Activated T-cell treated with anti-CD3 and anti-CD28 coated beads, Interleukin-2, amount 50 U/mL, for 4 hours (primary cell): ENCODE results near the gene BLOC1S5. TPM values are rescaled to one million over a fixed set of nuclear protein-coding genes. Genes with fewer than 3 reads are reported as not detected.
A peak's percentile ranks its signal among the peaks of the same experiment; 100 is the strongest.

Experiments
- ATAC-seq, 2 donors: fragments of 200-7000 bp; cut with Tn5 transposase; one replicate each; pipeline ENCODE4 v1.10.0; 2021
- DNase-seq: peaks from one replicate; pipeline ENCODE4 v3.0.0-alpha.2; 2020
- H3K27me3 Mint-ChIP-seq: one replicate; pipeline ENCODE4 v1.8.0; 2021; ENCODE audit warnings: low read depth, mixed read lengths
- H3K36me3 Mint-ChIP-seq: one replicate; pipeline ENCODE4 v1.8.0; 2022; ENCODE audit warnings: mixed read lengths; ENCODE audit not compliant: insufficient read depth
- H3K4me1 Mint-ChIP-seq: one replicate; pipeline ENCODE4 v1.8.0; 2021; ENCODE audit warnings: low read depth, mixed read lengths
- H3K4me3 Mint-ChIP-seq: one replicate; pipeline ENCODE4 v1.8.0; 2021; ENCODE audit warnings: mild to moderate bottlenecking, moderate library complexity, mixed read lengths
- H3K9me3 Mint-ChIP-seq: one replicate; pipeline ENCODE4 v1.8.0; 2021; ENCODE audit warnings: mixed read lengths
- total RNA-seq, 3 donors: library from RNA; stranded (reverse); gene quantifications; one replicate each; pipeline ENCODE4 v1.2.1, GENCODE V29; 2021

The BLOC1S5 gene, protein sequence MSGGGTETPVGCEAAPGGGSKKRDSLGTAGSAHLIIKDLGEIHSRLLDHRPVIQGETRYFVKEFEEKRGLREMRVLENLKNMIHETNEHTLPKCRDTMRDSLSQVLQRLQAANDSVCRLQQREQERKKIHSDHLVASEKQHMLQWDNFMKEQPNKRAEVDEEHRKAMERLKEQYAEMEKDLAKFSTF
- 10 to 100 TPM; 11.2 to 15.2 (median 15.0) TPM for total RNA-seq

DNA sequence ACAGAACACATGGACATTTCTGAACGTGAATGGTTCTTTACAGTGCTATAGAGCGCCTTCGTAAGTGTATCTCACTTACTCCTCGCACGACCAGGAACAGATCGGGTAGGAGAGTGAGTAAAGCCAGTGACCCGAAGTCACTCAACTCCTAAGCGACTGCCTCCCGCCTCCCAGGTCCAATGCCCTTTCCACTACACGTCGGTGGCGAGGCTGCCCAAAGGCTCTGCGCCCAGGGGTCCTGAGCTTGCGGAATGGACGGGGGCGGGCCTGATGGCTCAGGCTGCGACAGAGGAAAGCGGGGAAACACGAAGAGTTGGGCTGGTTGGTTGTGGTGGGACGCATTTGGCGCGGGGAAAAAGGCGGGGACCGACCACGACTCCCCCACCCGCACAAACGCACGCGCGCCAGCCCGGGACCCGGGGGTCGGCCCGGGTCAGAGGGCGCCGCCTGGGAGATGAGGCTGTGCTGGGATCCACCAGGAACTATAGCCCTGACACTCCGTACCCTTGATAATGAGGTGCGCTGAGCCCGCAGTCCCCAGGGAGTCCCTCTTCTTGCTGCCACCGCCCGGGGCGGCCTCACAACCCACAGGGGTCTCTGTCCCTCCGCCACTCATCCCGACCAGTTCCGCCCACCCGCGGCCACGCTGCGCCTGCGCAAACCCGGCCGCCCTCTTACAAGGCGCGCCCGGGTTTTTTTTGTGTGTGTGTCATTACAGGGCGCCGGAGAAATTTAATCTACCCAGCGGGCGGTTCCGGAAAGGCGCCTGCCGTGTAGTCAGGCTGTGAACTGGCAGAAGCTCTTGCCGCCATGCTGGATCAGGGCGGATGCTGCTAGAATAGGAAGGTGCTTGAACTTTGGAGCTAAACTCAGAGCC, at the start of gene BLOC1S5:
Gene BLOC1S5 (minus strand): TSS at position 629 of the 877 bp plus-strand sequence. CDS start 13 bp downstream, at position 616.
- Mint-ChIP-seq H3K36me3 (peaks cover 11% of the 10 kb centered on the region), H3K4me1 (peaks cover 25% of the 10 kb centered on the region), H3K27me3 (no peaks in the 10 kb centered on the region), H3K9me3 (no peaks in the 10 kb centered on the region), H3K4me3 (peak within 1 kb of the TSS; percentile 95)
- peak; percentile 95 for DNase-seq
- ATAC-seq = peak; percentile 90 to 93

DNA sequence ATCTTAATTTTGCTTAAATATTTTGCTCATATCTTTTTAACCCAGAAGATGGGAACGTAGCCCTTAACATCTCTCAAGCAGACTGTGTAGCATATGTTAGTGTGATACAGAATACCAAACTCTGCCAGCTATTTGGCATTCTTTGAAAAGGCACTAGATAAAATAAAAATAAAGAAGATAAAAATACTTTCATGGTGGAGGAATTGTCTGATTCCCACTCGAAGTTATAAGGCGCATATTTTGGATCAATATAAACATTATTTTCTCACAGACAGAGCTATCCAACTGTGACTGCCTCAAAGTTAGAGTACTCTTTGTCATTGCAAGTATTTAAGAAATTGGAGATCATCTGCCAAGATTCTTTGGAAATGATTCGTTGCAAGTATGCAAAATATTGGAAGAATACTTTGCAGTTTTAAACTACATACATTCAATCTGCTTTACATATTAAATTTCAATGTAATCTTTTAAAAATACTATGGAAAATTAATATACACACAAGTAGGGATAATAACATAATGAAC, 49.0 kb upstream of the BLOC1S5 start:
- H3K27me3 Mint-ChIP-seq = peaks cover 23% of the 10 kb centered on the region
- ATAC-seq (no peak), DNase-seq (no peak)
- H3K4me3 Mint-ChIP-seq = no peak overlapping the region
- no peaks in the 10 kb centered on the region for H3K9me3 Mint-ChIP-seq
- H3K4me1 Mint-ChIP-seq = no peaks in the 10 kb centered on the region
- H3K36me3 Mint-ChIP-seq = no peaks in the 10 kb centered on the region

DNA sequence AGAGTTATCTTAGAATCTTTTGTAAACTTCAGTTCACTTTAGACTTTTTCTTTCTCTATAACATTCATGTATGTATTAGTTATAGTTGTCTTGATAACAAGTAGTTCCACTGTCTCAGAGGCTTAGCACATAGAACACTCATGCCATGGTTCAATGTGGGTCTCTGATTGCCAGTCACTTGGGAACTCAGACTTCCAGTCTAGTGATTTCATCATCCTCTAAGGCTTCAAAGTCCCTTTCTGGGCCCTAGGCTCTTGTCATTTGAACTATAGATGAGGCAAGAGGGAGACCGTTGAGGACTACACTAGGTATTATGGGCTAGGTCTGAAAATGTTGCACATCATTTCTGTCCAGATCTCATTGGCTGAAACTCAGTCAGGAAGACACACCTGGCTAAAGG, 46.5 kb upstream of the BLOC1S5 start:
- ATAC-seq (no peak), DNase-seq (no peak)
- no peak overlapping the region for H3K4me3 Mint-ChIP-seq
- peaks cover 39% of the 10 kb centered on the region for H3K27me3 Mint-ChIP-seq
- H3K4me1 Mint-ChIP-seq = no peaks in the 10 kb centered on the region
- H3K36me3 Mint-ChIP-seq = no peaks in the 10 kb centered on the region
- H3K9me3 Mint-ChIP-seq = no peaks in the 10 kb centered on the region

DNA sequence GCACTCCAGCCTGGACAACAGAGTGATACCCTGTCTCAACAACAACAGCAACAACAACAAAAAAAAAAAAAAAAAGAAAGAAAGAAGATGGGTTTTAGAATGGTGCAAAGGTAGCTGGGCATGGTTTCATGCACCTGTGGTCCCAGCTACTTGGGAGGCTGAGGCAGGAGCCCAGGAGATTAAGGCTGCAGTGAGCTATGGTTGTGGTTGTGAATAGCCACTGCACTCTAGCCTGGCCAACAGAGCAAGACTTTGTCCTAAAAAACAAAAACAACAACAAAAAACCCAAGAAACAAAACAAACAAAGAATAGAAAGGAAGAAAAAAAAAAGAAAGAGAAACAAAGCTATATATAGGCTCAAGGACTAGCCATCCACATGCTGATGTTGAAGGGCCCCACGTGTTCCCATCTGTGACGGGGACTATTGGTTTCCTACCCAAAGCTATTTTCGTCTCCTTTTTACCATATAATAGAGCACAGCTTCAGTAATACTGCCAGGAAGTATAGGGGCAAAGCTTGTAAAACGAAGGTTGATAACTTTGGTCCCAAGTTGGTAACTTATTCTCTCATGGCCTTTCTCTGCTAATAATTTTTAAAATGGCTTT, 46.0 kb upstream of the BLOC1S5 start:
- H3K36me3 Mint-ChIP-seq = no peaks in the 10 kb centered on the region

DNA sequence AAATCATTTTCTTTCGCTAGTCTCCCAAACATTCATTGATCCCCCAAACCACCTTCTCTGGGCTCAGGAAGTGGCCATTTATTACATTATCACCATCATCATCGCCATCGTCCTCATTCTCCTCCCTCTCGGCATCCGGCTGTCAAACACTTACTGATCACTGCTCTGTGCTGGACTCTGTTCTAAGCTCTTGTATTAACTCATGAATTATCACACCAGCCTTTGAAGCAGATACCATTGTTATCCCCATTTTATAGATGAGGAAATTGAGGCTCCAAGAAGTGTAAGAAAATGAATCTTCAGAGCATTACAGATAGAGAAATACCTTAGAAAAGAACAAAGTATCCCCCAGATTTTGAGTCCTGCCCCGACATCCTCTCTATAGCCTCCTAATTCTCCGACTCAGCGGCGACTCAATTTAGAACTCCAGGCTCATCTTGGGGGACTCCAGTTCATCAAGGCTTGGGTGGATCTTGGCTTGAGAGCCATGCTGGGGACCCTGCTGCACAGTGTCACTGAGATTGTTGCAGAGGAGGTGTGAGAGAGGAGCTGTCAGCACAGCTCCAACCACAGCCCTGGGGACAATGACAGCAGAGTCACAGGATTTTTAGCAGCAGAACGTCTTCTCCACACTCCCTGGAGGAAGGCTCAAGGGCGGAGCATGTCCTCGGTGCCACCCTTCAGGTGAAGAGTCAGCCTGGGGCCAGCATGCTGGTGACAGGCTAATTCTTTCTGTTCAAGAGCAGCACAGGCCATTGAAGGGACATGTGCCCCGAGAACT, 44.8 kb upstream of the BLOC1S5 start:
- no peaks in the 10 kb centered on the region for H3K36me3 Mint-ChIP-seq
- no peaks in the 10 kb centered on the region for H3K4me1 Mint-ChIP-seq
- no peak overlapping the region for H3K4me3 Mint-ChIP-seq
- ATAC-seq = no peak
- DNase-seq = no peak
- H3K27me3 Mint-ChIP-seq = peaks cover 30% of the 10 kb centered on the region
- no peaks in the 10 kb centered on the region for H3K9me3 Mint-ChIP-seq

More for the DNA sequence above, 46.0 kb upstream of the BLOC1S5 start:
- ATAC-seq (no peak), DNase-seq (no peak)
- Mint-ChIP-seq H3K27me3 (peaks cover 36% of the 10 kb centered on the region), H3K4me1 (no peaks in the 10 kb centered on the region), H3K4me3 (no peak overlapping the region), H3K9me3 (no peaks in the 10 kb centered on the region)

DNA sequence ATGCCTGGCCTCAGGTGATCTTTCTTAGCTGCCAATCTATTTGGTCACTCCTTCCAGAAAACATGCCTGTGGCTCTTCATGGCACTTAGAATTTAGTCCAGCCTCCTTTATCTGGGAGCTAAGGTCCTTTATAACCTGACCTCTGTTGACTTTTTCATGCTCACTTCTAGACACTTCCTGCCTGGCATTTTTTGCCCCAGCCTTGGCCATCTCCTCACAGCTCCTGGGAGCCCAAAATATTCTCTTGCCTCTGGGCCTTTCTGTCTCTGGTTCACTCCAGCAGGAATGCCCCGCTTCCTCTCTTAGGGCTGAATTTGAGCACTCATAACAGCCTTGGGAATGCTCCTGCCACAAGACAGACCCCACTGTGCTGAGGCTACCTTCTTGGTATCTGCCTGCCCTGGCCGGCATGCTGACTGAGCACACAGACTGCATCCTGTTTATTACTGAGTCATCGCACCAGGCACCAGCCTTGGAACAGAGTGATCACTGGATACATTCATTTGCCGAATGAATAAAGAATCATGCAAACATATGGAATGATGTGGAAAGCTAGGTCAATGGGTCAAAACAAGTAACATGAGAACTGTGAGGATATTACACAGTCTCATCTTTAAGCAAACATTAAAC, 44.0 kb upstream of the BLOC1S5 start:
- Mint-ChIP-seq H3K27me3 (peaks cover 30% of the 10 kb centered on the region), H3K9me3 (no peaks in the 10 kb centered on the region), H3K4me1 (no peaks in the 10 kb centered on the region), H3K36me3 (no peaks in the 10 kb centered on the region), H3K4me3 (no peak overlapping the region)
- no peak for DNase-seq
- no peak for ATAC-seq

DNA sequence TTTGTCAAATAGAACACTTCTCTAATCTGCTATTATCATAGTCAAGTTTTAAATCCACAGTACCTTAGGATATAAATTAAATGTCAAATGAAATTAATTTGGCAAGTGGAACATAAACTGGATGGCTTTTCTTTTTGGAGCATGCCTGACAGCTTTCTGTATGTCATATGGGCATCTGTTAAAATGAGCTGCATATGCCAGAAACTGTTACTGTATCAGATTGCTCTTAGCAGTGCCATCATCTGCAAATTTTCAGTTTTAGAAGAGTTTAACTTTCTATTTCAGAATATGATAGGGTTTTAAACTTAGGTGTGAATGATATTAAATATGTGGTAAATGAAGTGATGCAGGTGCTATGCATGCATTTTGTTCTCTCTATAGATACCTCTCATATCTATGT, 41.6 kb upstream of the BLOC1S5 start:
- Mint-ChIP-seq H3K27me3 (peaks cover 27% of the 10 kb centered on the region), H3K4me1 (peaks cover 13% of the 10 kb centered on the region), H3K36me3 (peaks cover 3% of the 10 kb centered on the region)

DNA sequence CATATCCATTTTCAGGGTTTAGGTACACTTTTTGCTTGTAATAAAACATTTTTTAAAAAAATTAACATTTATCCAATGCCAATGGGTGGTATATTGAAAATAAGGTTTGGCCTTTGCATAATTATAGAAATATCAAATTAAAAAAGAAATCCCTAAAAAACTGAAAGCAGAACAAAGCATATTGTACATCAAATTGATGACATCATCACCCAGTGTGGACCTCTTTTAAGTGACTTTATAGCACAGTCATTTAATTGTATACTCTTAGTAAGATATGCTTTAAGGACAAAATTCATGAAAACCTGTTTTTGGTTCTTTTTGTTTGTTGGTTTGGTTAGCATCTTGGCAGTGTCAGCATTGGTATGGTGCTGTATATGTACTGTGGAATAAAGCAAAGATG, 39.5 kb upstream of the BLOC1S5 start:
- ATAC-seq (no peak), DNase-seq (no peak)
- H3K36me3 Mint-ChIP-seq = peaks cover 12% of the 10 kb centered on the region
- no peak overlapping the region for H3K4me3 Mint-ChIP-seq
- H3K9me3 Mint-ChIP-seq = no peaks in the 10 kb centered on the region
- H3K27me3 Mint-ChIP-seq = peaks cover 24% of the 10 kb centered on the region
- peaks cover 26% of the 10 kb centered on the region for H3K4me1 Mint-ChIP-seq

More for the DNA sequence above, 41.6 kb upstream of the BLOC1S5 start:
- DNase-seq (no peak), ATAC-seq (no peak)
- H3K9me3 Mint-ChIP-seq = no peaks in the 10 kb centered on the region
- H3K4me3 Mint-ChIP-seq = no peak overlapping the region

DNA sequence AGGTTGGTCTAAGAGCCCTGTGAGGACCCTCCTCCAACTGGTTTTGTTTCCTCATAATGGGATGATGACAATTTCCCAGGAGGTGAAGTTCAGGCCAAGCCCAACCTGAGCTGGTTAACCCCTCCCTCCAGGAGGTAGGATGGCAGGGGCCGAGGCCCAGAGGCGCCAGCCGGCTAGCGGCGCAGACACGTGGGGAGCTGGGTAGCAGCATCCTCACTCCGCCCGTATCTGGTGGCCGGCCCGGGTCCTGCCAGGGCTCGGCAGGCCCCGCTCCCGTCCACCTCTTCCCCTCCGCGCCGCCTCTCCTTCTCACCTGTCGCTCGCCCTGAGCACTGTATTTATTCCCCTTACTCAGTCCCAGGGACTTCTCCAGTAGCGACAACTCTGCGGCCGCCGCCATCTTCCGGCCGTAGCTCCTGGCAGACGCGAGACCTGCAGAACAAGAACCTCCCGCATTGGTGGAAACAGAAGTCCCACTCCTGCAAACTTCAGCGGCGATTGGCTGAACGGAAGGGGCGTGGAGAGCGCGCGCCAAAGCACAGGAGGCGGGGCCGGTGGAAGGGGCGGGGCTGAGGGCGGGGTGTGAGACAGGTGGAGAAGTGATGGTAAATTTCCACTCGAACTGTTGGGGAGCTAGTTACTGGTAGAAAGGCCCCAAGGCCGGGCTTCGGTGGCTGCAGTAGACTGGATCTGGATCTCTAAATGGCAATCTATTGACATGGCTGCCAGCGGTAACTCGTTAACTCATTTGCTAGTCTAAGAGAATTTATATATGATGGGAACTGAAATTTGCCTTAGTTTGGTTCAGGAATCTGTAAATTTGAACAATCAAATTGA, 38.2 kb upstream of the BLOC1S5 start, which contains the start of gene EEF1E1:
Gene EEF1E1 (minus strand): TSS at position 427 of the 837 bp plus-strand sequence. CDS start 27 bp downstream, at position 400.
- Mint-ChIP-seq H3K27me3 (peaks cover 17% of the 10 kb centered on the region), H3K36me3 (peaks cover 12% of the 10 kb centered on the region), H3K9me3 (no peaks in the 10 kb centered on the region), H3K4me1 (peaks cover 33% of the 10 kb centered on the region), H3K4me3 (peak within 1 kb of the TSS; percentile 98)
- DNase-seq (peak; percentile 98), ATAC-seq (peak; percentile 97)

DNA sequence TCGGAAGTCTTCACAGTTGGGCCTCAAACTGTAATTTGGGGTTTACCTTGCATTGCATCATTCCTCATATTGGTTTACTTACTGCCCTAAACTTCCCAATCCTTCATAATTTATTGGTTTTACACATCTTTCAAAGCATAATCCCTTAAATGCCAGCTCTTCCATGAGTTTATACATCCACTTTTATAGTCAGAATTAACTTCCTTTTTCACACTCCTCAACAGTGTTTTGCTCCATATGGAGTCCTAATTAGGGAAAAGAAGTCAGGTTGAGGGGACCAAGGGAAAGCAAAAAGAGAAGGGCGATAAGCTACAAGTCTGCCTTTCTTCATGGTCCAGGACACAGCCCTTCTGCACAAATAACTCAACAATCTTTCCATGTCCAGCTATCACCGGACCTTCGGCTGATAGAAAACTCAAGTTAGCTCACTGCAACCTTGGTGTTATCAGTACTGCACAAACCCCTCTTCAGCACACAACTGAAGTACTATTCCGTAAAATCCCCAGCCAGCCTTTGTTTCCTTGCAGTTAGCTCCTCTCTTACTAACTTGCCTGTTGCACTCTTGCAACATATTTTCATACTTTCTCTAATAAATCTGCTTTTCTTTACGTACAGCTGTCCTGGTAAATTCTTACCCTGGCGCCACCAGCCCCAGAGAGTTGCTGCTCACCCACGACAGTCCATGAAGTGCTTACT, 36.1 kb upstream of the BLOC1S5 start:
- Mint-ChIP-seq H3K27me3 (peaks cover 4% of the 10 kb centered on the region), H3K4me1 (peaks cover 33% of the 10 kb centered on the region), H3K36me3 (peaks cover 23% of the 10 kb centered on the region), H3K9me3 (no peaks in the 10 kb centered on the region), H3K4me3 (peak overlapping the region; percentile 67)
- DNase-seq = no peak
- ATAC-seq = no peak

DNA sequence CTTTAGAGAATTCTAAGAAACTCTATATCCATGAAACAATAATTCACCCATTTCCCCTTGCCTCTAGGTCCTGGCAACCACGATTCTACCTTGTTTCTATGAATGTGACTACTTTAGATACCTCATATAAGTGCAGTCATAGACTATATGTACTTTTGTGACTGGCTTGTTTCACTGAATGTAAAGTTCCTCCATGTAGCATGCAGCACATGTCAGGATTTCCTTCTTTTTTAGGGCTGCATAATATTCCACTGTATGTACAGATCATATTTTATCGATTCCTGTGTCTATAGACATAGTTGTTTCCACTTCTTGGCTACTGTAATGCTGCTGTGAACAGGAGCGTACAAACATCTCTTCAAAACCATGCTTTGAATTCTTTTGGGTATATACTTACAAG, 26.5 kb upstream of the BLOC1S5 start:
- peaks cover 54% of the 10 kb centered on the region for H3K36me3 Mint-ChIP-seq
- H3K27me3 Mint-ChIP-seq = no peaks in the 10 kb centered on the region
- no peak overlapping the region for H3K4me3 Mint-ChIP-seq
- no peak for DNase-seq
- H3K4me1 Mint-ChIP-seq = peaks cover 3% of the 10 kb centered on the region
- no peak for ATAC-seq
- H3K9me3 Mint-ChIP-seq = peaks cover 6% of the 10 kb centered on the region

DNA sequence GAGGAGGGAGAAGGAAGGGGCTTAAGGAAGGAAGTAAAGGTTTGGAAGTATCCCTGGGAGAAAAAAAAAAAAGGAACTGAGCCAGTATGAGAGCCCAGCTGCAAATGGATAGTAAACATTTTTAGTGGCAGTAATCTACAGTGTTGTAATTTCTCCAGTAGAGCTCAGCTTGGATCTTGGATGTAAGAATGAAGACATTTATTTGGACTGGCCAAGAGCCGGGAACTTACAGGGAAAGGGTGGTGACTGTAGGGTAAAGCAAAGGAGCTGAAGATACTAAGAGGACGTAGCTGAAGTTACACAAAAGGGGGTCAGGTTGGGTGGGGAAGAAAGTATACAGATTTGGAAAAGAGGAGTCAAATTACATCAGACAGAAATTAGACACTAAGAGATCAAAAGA, 24.7 kb upstream of the BLOC1S5 start:
- no peaks in the 10 kb centered on the region for H3K27me3 Mint-ChIP-seq
- H3K36me3 Mint-ChIP-seq = peaks cover 51% of the 10 kb centered on the region
- H3K9me3 Mint-ChIP-seq = peaks cover 6% of the 10 kb centered on the region
- ATAC-seq (no peak), DNase-seq (no peak)
- peaks cover 5% of the 10 kb centered on the region for H3K4me1 Mint-ChIP-seq
- H3K4me3 Mint-ChIP-seq = no peak overlapping the region
